HG03558 (cell line): ENCODE measurements around the gene EFEMP2.
A peak's percentile ranks its signal among the peaks of the same experiment; 100 is the strongest.

Experiments used
- ATAC-seq: cut with Tn5 transposase; IDR thresholded peaks from one replicate; pipeline ENCODE4 v1.9.1; 2021; ENCODE audit warnings: moderate number of reproducible peaks; ENCODE audit not compliant: unreplicated experiment; ENCODE audit errors: extremely low read depth

EFEMP2 gene

GRCh38 chr11:65872586-65873317 lies at the start of gene EFEMP2:
Gene EFEMP2 (minus strand): TSS chr11:65872800. CDS start chr11:65872354, 446 bp downstream.
- ATAC-seq = no peak

GRCh38 chr11:65921876-65922275 lies 49.3 kb upstream of the EFEMP2 start:
- ATAC-seq = no peak

GRCh38 chr11:65921033-65921555 lies 48.5 kb upstream of the EFEMP2 start:
- ATAC-seq = no peak

- no peak for ATAC-seq
Measured at GRCh38 chr11:65920372-65920802, 47.8 kb upstream of the EFEMP2 start.

GRCh38 chr11:65919573-65920371 lies 47.2 kb upstream of the EFEMP2 start:
- ATAC-seq = no peak

GRCh38 chr11:65919141-65919572 lies 46.6 kb upstream of the EFEMP2 start, which contains the start of gene DRAP1:
Gene DRAP1 (plus strand): TSS chr11:65919426. CDS start chr11:65919502, 76 bp downstream.
- ATAC-seq = peak; percentile 63

GRCh38 chr11:65918211-65919140 lies 45.9 kb upstream of the EFEMP2 start, which contains the start of gene C11orf68:
Gene C11orf68 (minus strand): TSS chr11:65919062. CDS start chr11:65919031, 31 bp downstream.
- peak; percentile 22 for ATAC-seq

GRCh38 chr11:65917434-65918210 lies 45.0 kb upstream of the EFEMP2 start:
- no peak for ATAC-seq

GRCh38 chr11:65917077-65917433 lies 44.5 kb upstream of the EFEMP2 start:
- ATAC-seq = no peak

GRCh38 chr11:65916391-65916790 lies 43.8 kb upstream of the EFEMP2 start:
- no peak for ATAC-seq

GRCh38 chr11:65915821-65916251 lies 43.2 kb upstream of the EFEMP2 start:
- no peak for ATAC-seq

GRCh38 chr11:65915101-65915820 lies 42.7 kb upstream of the EFEMP2 start:
- ATAC-seq = no peak

- no peak for ATAC-seq
Measured at GRCh38 chr11:65912845-65913244, 40.2 kb upstream of the EFEMP2 start.

- ATAC-seq = no peak
Measured at GRCh38 chr11:65911682-65912568, 39.3 kb upstream of the EFEMP2 start.

- ATAC-seq = no peak
Measured at GRCh38 chr11:65907878-65908277, 35.3 kb upstream of the EFEMP2 start.

- ATAC-seq = no peak
Measured at GRCh38 chr11:65906602-65907001, 34.0 kb upstream of the EFEMP2 start.

GRCh38 chr11:65903715-65904114 lies 31.1 kb upstream of the EFEMP2 start:
- no peak for ATAC-seq

GRCh38 chr11:65903068-65903481 lies 30.5 kb upstream of the EFEMP2 start:
- ATAC-seq = no peak
